Measurements from ENCODE around the gene TAF1D.

- TF ChIP-seq CTCF (IDR thresholded peaks at IDR 0.05; ENCODE audit: low read length) (no peak), EZH2 (IDR thresholded peaks at IDR 0.05; ENCODE audit: borderline replicate concordance, low read length) (no peak)
Measured at GRCh38 chr11:93773601-93774200, 32.4 kb upstream of the TAF1D start.

All from OCI-LY1 (cell line).